Left ventricle myocardium inferior (tissue), 1 donor: Measurements from ENCODE around the gene P4HA1. TPM values are rescaled to one million over a fixed set of nuclear protein-coding genes. Genes with fewer than 3 reads are reported as not detected.

Experiments
- DNase-seq: peaks from one replicate; pipeline ENCODE4 v3.0.0-alpha.2; 2020
- H3K27ac ChIP-seq: fragments of 200-600 bp; replicated peaks from 2 replicates; pipeline ENCODE4 v1.8.0; 2021
- H3K27me3 ChIP-seq: fragments of 200-600 bp; 2 replicates; pipeline ENCODE4 v1.8.0; 2021; ENCODE audit warnings: low read depth
- H3K36me3 ChIP-seq: fragments of 200-600 bp; 2 replicates; pipeline ENCODE4 v1.8.0; 2021
- H3K4me1 ChIP-seq: fragments of 200-600 bp; 2 replicates; pipeline ENCODE4 v1.8.0; 2021
- H3K4me3 ChIP-seq: fragments of 200-600 bp; 2 replicates; pipeline ENCODE4 v1.8.0; 2021; ENCODE audit warnings: mild to moderate bottlenecking, moderate library complexity
- H3K9me3 ChIP-seq: fragments of 200-600 bp; replicated peaks from 2 replicates; pipeline ENCODE4 v1.8.0; 2021
- CTCF ChIP-seq: fragments of 200-600 bp; IDR thresholded peaks from 2 replicates; pipeline ENCODE4 v1.8.0; 2021; ENCODE audit warnings: antibody characterized with exemption, mild to moderate bottlenecking, borderline replicate concordance
- intact Hi-C: fragments of 100-400 bp; cut with micrococcal nuclease; formaldehyde crosslinking; loops from one replicate; pipeline ENCODE4 v1.11.0; 2022
- total RNA-seq: library from RNA; stranded (reverse); fragmentation: NEBNext Ultra II Directional; extraction: Animal tissue kit (Norgen Biotek cat#: 25700); gene quantifications from one replicate; pipeline ENCODE4 v1.2.1, GENCODE V29; 2021
- donor health status: DM: no; HTN: yes; CAD: no; lungs with severe emphysema.

Gene P4HA1
- total RNA-seq, 1 donor from 2014 or later = 97.1 TPM

GRCh38 chr10:73058057-73058591 is 38.5 kb downstream of the P4HA1 start:
- no peak for DNase-seq
- Histone ChIP-seq H3K9me3 (no peaks in the 10 kb centered on the region), H3K4me1 (peaks cover 54% of the 10 kb centered on the region), H3K27ac (no peak overlapping the region), H3K27me3 (no peaks in the 10 kb centered on the region), H3K4me3 (no peak overlapping the region), H3K36me3 (peaks cover 56% of the 10 kb centered on the region)
- intact Hi-C loops = no loop called here
- TF ChIP-seq CTCF = no peak

GRCh38 chr10:73054286-73054685 is 42.4 kb downstream of the P4HA1 start:
- Histone ChIP-seq H3K36me3 (peaks cover 82% of the 10 kb centered on the region), H3K27me3 (no peaks in the 10 kb centered on the region), H3K4me3 (no peak overlapping the region), H3K27ac (peak overlapping the region; percentile 59), H3K9me3 (no peaks in the 10 kb centered on the region), H3K4me1 (peaks cover 25% of the 10 kb centered on the region)
- no peak for DNase-seq
- no peak for TF ChIP-seq CTCF
- intact Hi-C loops = no loop called here

GRCh38 chr10:73053275-73053674 is 43.4 kb downstream of the P4HA1 start:
- H3K4me1 ChIP-seq = peaks cover 25% of the 10 kb centered on the region
- DNase-seq = no peak
- no peak for TF ChIP-seq CTCF
- H3K9me3 ChIP-seq = no peaks in the 10 kb centered on the region
- no peak overlapping the region for H3K27ac ChIP-seq
- no peaks in the 10 kb centered on the region for H3K27me3 ChIP-seq
- peaks cover 87% of the 10 kb centered on the region for H3K36me3 ChIP-seq
- no peak overlapping the region for H3K4me3 ChIP-seq
- intact Hi-C loops = no loop called here

GRCh38 chr10:73044378-73045285 is 52.0 kb downstream of the P4HA1 start:
- H3K36me3 ChIP-seq = peaks cover 89% of the 10 kb centered on the region
- no peak for DNase-seq
- intact Hi-C loops = no loop called here
- H3K4me3 ChIP-seq = no peak overlapping the region
- H3K27ac ChIP-seq = peak overlapping the region; percentile 36
- no peak for TF ChIP-seq CTCF
- H3K9me3 ChIP-seq = no peaks in the 10 kb centered on the region
- peaks cover 17% of the 10 kb centered on the region for H3K4me1 ChIP-seq
- no peaks in the 10 kb centered on the region for H3K27me3 ChIP-seq

- Histone ChIP-seq H3K9me3 (no peaks in the 10 kb centered on the region), H3K36me3 (peaks cover 82% of the 10 kb centered on the region), H3K4me3 (no peak overlapping the region), H3K4me1 (peaks cover 17% of the 10 kb centered on the region), H3K27me3 (no peaks in the 10 kb centered on the region), H3K27ac (peak overlapping the region; percentile 36)
- intact Hi-C loops = no loop called here
- TF ChIP-seq CTCF = no peak
- no peak for DNase-seq
These were observed 52.8 kb downstream of the P4HA1 start for GRCh38 chr10:73043766-73044377.
